Kidney epithelial cell (primary cell): ENCODE data around the gene RNF13. TPM values are rescaled to one million over a fixed set of nuclear protein-coding genes. Genes with fewer than 3 reads are reported as not detected.
"Not testable (repeated sequence)": the region's sequence is repeated elsewhere in the genome, so short reads cannot be mapped to it uniquely, and the experiment has no call there.

Experiments used
- DNase-seq: peaks from one replicate; pipeline ENCODE4 v3.0.0-alpha.2; 2010; ENCODE audit warnings: low read depth
- H3K27me3 ChIP-seq: 2 replicates; pipeline ENCODE4 v1.6.0; 2011; ENCODE audit warnings: low read length; ENCODE audit not compliant: control insufficient read depth, insufficient read depth
- H3K36me3 ChIP-seq: 2 replicates; pipeline ENCODE4 v1.5.1; 2011; ENCODE audit warnings: low read length; ENCODE audit not compliant: control insufficient read depth, insufficient read depth
- H3K4me3 ChIP-seq: 2 replicates; pipeline ENCODE4 v1.5.1; 2011; ENCODE audit warnings: low read depth, mild to moderate bottlenecking, control low read depth, low read length
- total RNA-seq: library from RNA; depleted of rRNA; stranded (reverse); fragments of >200 nt; gene quantifications from 2 replicates; pipeline ENCODE4 v1.2.3, GENCODE V29; 2015
- TF ChIP-seq, protein P1 (sequence below): IDR thresholded peaks from 2 replicates; pipeline ENCODE4 v1.5.1; 2011; ENCODE audit warnings: mild to moderate bottlenecking, moderate library complexity, low read length, control low read depth, inconsistent platforms; ENCODE audit not compliant: insufficient read depth, poor library complexity, severe bottlenecking

The RNF13 gene
- total RNA-seq, 1 donor from 2014 or later, result 43.4 TPM

DNA sequence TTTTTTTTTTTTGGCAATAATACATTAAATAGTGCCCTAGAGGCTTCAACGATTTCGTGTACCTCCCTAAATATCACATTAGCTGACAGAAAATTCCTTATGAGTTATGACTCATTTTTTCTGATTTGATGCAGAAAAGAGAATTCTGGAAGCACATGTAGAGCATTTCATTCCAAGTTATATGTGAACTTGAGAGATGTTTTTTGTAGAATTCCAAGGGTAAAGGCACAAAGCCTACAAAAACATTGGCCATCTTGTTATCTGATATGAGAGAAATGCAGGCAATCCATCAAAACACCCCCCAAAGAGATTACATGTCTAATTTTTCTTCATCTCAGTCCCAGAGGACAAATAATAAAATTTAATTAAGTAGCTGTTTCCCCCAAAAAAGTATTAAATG is 164.4 kb downstream of the RNF13 start:
- Histone ChIP-seq H3K36me3 (no peaks in the 10 kb centered on the region), H3K4me3 (no peak overlapping the region), H3K27me3 (no peaks in the 10 kb centered on the region)
- TF ChIP-seq, protein P1, sequence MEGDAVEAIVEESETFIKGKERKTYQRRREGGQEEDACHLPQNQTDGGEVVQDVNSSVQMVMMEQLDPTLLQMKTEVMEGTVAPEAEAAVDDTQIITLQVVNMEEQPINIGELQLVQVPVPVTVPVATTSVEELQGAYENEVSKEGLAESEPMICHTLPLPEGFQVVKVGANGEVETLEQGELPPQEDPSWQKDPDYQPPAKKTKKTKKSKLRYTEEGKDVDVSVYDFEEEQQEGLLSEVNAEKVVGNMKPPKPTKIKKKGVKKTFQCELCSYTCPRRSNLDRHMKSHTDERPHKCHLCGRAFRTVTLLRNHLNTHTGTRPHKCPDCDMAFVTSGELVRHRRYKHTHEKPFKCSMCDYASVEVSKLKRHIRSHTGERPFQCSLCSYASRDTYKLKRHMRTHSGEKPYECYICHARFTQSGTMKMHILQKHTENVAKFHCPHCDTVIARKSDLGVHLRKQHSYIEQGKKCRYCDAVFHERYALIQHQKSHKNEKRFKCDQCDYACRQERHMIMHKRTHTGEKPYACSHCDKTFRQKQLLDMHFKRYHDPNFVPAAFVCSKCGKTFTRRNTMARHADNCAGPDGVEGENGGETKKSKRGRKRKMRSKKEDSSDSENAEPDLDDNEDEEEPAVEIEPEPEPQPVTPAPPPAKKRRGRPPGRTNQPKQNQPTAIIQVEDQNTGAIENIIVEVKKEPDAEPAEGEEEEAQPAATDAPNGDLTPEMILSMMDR, result no peak
- no peak for DNase-seq

DNA sequence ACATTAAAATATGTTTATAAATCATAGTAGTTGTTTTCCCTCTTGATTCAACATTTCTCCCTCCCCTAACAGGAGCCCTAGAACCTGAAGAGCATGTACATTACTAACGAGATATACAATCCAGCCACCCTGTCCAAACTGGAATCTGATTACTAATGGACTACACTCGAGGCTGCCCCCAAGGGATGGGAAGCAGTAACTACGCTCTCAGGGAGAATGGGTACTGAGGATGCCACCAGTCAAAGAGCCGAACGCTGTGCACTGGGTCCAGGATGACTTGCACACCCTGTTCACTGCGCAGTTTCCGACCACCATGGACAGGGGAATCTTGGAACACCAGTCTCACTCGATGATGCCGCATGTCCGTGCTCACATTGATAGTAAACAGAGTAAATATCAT is 169.0 kb downstream of the RNF13 start:
- H3K4me3 ChIP-seq, DNase-seq, H3K27me3 ChIP-seq, H3K36me3 ChIP-seq: not testable (repeated sequence)

DNA sequence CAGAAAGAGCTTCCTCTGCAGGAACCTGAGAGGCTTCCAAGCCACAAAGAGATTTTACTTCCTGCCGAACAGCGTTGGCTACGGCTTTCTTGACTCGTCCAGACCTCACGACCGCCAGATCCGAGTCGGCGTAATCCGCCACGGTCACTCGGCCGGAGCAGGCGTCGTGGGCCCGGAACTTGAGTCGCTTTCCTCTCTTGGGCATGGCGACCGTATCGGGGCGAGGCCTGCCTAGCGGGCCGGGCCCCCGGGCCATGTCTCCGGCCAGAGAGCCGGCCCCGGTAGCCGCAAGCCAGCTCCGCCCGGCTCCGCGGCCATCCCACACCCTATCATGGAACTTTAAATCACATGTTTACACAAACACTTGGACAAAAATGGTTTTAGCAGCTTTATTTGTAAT is 170.0 kb downstream of the RNF13 start:
- not testable (repeated sequence) for DNase-seq, H3K4me3 ChIP-seq, H3K27me3 ChIP-seq, H3K36me3 ChIP-seq

DNA sequence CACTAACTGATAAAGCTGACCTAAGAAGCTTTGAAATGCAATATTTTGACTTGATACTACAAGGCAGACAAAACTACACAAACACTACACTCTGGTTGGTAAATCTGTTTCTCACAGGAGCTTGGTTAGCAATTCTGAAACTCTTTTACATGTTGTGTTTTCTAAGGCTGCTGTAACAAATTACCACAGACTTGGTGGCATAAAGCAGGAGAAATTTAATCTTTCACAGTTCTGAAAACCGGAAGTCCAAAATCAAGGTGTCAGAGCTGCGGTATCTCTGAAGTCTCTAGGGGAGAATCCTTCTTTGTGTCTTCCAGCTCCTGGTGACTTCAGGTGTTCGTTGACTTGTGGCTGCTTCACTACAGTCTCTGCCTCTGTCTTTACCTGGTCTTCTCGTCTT is 170.6 kb downstream of the RNF13 start:
- TF ChIP-seq, protein P1, result no peak
- Histone ChIP-seq H3K27me3 (no peaks in the 10 kb centered on the region), H3K36me3 (no peaks in the 10 kb centered on the region), H3K4me3 (no peak overlapping the region)
- no peak for DNase-seq

DNA sequence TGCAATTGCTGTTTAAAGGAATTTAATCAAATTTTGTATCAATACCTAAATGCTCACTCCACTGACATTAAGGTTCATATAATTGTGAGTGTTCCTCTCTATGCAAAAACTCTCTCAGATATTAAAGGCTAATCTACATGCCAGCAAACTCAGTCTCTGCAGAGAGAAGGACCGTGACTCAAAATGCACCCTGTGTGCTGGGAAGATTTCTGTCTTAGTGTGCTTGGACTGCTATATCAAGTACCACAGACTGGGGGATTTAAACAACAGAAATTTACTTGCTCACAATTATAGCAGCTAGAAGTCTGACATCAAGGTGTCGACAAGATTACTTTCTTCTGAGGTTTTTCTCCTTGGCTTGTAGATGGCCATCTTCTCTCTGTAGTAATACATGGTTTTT is 176.3 kb downstream of the RNF13 start:
- H3K27me3 ChIP-seq, result no peaks in the 10 kb centered on the region
- TF ChIP-seq, protein P1, result no peak
- H3K36me3 ChIP-seq, result no peaks in the 10 kb centered on the region
- DNase-seq, result no peak
- no peak overlapping the region for H3K4me3 ChIP-seq

DNA sequence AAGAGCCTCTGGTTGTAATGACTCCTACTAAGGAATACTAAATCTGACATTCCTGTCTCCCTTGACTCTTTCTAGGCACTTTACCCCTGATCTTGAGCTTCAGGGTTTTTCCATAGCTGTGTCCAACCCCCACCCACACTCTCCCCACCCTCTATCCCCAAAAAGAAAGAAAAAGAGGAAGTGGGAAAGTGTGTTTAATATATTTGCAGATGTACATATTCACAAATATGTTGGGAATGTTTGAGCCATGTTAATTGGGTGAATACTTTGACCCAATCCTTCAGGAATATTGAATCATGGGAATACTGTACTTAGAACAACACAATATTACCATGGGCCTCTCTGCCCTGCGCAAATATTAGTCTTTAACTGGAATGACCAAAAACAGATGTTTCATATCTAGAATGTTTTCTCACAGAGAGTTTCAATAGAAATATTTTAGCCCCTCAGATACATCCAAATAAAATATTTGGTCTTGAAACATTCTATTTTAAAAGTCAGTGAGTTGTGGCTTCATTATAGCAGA is 177.5 kb downstream of the RNF13 start:
- no peak for DNase-seq
- Histone ChIP-seq H3K4me3 (no peak overlapping the region), H3K27me3 (no peaks in the 10 kb centered on the region), H3K36me3 (no peaks in the 10 kb centered on the region)
- TF ChIP-seq, protein P1, result no peak

DNA sequence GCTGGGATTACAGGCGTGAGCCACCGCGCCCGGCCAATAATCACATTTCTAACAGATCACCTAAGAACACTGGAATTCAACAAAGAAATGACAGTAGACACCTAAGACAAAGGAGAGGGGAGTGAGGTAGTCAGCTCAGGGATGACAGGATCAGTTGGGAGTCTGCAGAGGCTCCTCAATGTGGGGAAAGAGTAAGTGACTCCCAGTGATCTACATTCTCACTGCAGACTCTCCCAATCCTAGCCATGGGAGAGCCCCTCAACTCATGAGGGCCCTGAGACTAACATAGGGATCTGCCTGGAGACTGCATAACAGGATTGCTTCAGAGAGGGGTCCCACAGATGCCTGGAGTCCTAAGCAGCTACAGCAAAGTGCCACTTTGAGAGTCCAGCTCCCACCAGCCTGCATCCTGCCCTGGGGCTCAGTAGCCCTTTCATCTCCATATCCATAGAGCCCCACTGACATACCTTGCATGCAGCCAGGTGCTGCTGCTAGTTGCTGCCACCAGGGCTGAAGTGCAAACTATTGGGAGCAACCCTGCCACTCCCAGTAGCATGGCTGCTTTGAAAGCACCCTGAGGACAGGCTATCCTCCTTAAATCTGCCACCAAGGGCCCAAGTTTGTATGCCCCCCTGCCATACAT is 179.5 kb downstream of the RNF13 start:
- H3K4me3 ChIP-seq, result no peak overlapping the region
- no peak for DNase-seq
- TF ChIP-seq, protein P1, result no peak
- H3K27me3 ChIP-seq, result no peaks in the 10 kb centered on the region
- H3K36me3 ChIP-seq, result no peaks in the 10 kb centered on the region
